Measurements from ENCODE around the gene ZWILCH. TPM values are rescaled to one million over a fixed set of nuclear protein-coding genes. Genes with fewer than 3 reads are reported as not detected.

Gene ZWILCH
- total RNA-seq, 4 donors from 2014 or later = 2.0 to 6.0 (median 2.9) TPM

- H3K27ac ChIP-seq = no peak overlapping the region
- no peak for TF ChIP-seq CTCF (IDR thresholded peaks at IDR 0.05)
- peak; percentile 25 for ATAC-seq
- no peaks in the 10 kb centered on the region for H3K27me3 ChIP-seq
- H3K36me3 ChIP-seq = peaks cover 0 to 62% of the 10 kb centered on the region in 2 donors
- 72 to 87% methylated on average over 3 of the region's 3 CpGs for WGBS, 2 donors (ENCODE audit: low coverage in 1 of 2)
- no peaks in the 10 kb centered on the region for H3K4me1 ChIP-seq
- no peaks in the 10 kb centered on the region for H3K9me3 ChIP-seq
- no peak overlapping the region for H3K4me3 ChIP-seq
Observed at GRCh38 chr15:66483131-66483566, 22.0 kb upstream of the ZWILCH start.

GRCh38 chr15:66484539-66485112 is 20.5 kb upstream of the ZWILCH start:
- H3K36me3 ChIP-seq = peaks cover 0 to 76% of the 10 kb centered on the region in 2 donors
- H3K27ac ChIP-seq = no peak overlapping the region
- no peak for ATAC-seq
- no peak overlapping the region for H3K4me3 ChIP-seq
- no peak for TF ChIP-seq CTCF (IDR thresholded peaks at IDR 0.05)
- no peak for TF ChIP-seq POLR2AphosphoS5 (IDR thresholded peaks at IDR 0.05)
- no peak for TF ChIP-seq POLR2A (IDR thresholded peaks at IDR 0.05)
- no peak for TF ChIP-seq EP300 (IDR thresholded peaks at IDR 0.05)
- H3K27me3 ChIP-seq = no peaks in the 10 kb centered on the region
- H3K9me3 ChIP-seq = no peaks in the 10 kb centered on the region
- no peaks in the 10 kb centered on the region for H3K4me1 ChIP-seq
- WGBS, 2 donors (ENCODE audit: low coverage in 1 of 2) = 100% methylated on average over 2 of the region's 5 CpGs; no CpG with 5 or more reads in 1 of the 2 donors

GRCh38 chr15:66486887-66487286 is 18.2 kb upstream of the ZWILCH start:
- no peak for ATAC-seq
- Histone ChIP-seq H3K36me3 (peaks cover 0 to 88% of the 10 kb centered on the region in 2 donors), H3K4me1 (no peaks in the 10 kb centered on the region), H3K9me3 (no peaks in the 10 kb centered on the region), H3K27ac (no peak overlapping the region), H3K27me3 (no peaks in the 10 kb centered on the region), H3K4me3 (no peak overlapping the region)
- no peak for TF ChIP-seq CTCF (IDR thresholded peaks at IDR 0.05)
- TF ChIP-seq POLR2A (IDR thresholded peaks at IDR 0.05) = no peak
- TF ChIP-seq EP300 (IDR thresholded peaks at IDR 0.05) = no peak
- no peak for TF ChIP-seq POLR2AphosphoS5 (IDR thresholded peaks at IDR 0.05)
- 92 to 100% methylated on average over 1 to 2 of the region's 3 CpGs for WGBS, 2 donors (ENCODE audit: low coverage in 1 of 2)

GRCh38 chr15:66488525-66488924 is 16.6 kb upstream of the ZWILCH start:
- Histone ChIP-seq H3K9me3 (no peaks in the 10 kb centered on the region), H3K36me3 (peaks cover 0 to 90% of the 10 kb centered on the region in 2 donors), H3K27me3 (no peaks in the 10 kb centered on the region), H3K4me3 (no peak overlapping the region), H3K4me1 (no peaks in the 10 kb centered on the region), H3K27ac (no peak overlapping the region)
- WGBS, 2 donors (ENCODE audit: low coverage in 1 of 2) = 77 to 100% methylated on average over 2 to 4 of the region's 5 CpGs
- ATAC-seq = no peak
- no peak for TF ChIP-seq EP300 (IDR thresholded peaks at IDR 0.05)
- no peak for TF ChIP-seq POLR2A (IDR thresholded peaks at IDR 0.05)
- no peak for TF ChIP-seq POLR2AphosphoS5 (IDR thresholded peaks at IDR 0.05)
- TF ChIP-seq CTCF (IDR thresholded peaks at IDR 0.05) = no peak

- no peak for ATAC-seq
- WGBS, 2 donors (ENCODE audit: low coverage in 1 of 2) = 62 to 87% methylated on average over 4 to 6 of the region's 6 CpGs
- no peak overlapping the region for H3K27ac ChIP-seq
- no peak for TF ChIP-seq POLR2AphosphoS5 (IDR thresholded peaks at IDR 0.05)
- TF ChIP-seq EP300 (IDR thresholded peaks at IDR 0.05) = no peak
- TF ChIP-seq POLR2A (IDR thresholded peaks at IDR 0.05) = no peak
- TF ChIP-seq CTCF (IDR thresholded peaks at IDR 0.05) = no peak
- H3K36me3 ChIP-seq = peaks cover 0 to 94% of the 10 kb centered on the region in 2 donors
- H3K4me1 ChIP-seq = no peaks in the 10 kb centered on the region
- no peak overlapping the region for H3K4me3 ChIP-seq
- no peaks in the 10 kb centered on the region for H3K9me3 ChIP-seq
- no peaks in the 10 kb centered on the region for H3K27me3 ChIP-seq
Observed at GRCh38 chr15:66489179-66489791, 15.8 kb upstream of the ZWILCH start.
